Activated CD4-positive, alpha-beta T cell treated with anti-CD3 and anti-CD28 coated beads, Interleukin-2, amount 10 ng/mL, durations not matched to agents 24 days and 14 days (primary cell): ENCODE measurements around the gene PLD2. TPM values are rescaled to one million over a fixed set of nuclear protein-coding genes. Genes with fewer than 3 reads are reported as not detected.
"Not testable (repeated sequence)": the region's sequence is repeated elsewhere in the genome, so short reads cannot be mapped to it uniquely, and the experiment has no call there.

Experiments
- DNase-seq: peaks from one replicate; pipeline ENCODE4 v3.0.0; 2022
- H3K27ac Mint-ChIP-seq: one replicate; pipeline ENCODE4 v1.8.0; 2022; ENCODE audit warnings: mild to moderate bottlenecking, mixed read lengths
- H3K27me3 Mint-ChIP-seq: one replicate; pipeline ENCODE4 v1.8.0; 2022; ENCODE audit warnings: mixed read lengths
- H3K36me3 Mint-ChIP-seq: one replicate; pipeline ENCODE4 v1.8.0; 2022; ENCODE audit warnings: low read depth, mild to moderate bottlenecking, mixed read lengths
- H3K4me1 Mint-ChIP-seq: one replicate; pipeline ENCODE4 v1.8.0; 2021; ENCODE audit warnings: mixed read lengths
- H3K4me3 Mint-ChIP-seq: one replicate; pipeline ENCODE4 v1.8.0; 2022; ENCODE audit warnings: mild to moderate bottlenecking, moderate library complexity, mixed read lengths
- H3K9me3 Mint-ChIP-seq: one replicate; pipeline ENCODE4 v1.8.0; 2021; ENCODE audit warnings: mixed read lengths
- intact Hi-C: fragments of 100-400 bp; cut with micrococcal nuclease; formaldehyde crosslinking; loops from one replicate; pipeline ENCODE4 v1.15.1; 2023
- total RNA-seq: library from RNA; stranded (reverse); gene quantifications from 2 replicates; pipeline ENCODE4 v1.2.3, GENCODE V29; 2022

PLD2 gene
- total RNA-seq, 1 donor from 2014 or later, result 16.1 TPM

DNA sequence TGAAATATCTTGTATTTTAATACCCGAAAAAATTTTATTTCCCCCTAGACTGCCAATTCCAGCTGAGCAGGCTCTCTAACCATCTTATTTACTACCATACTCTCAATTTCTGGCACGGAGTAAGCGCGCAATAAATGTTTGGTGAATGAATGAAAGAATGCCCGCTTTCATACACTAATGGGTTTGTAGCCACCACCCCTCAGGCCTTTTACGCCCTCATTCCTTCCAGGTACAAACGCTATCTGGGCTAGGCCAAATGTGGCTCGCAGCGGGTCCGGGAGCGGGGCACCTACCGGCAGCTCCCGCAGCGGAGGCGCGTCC, 536 bp upstream of the PLD2 start:
- no peaks in the 10 kb centered on the region for H3K27me3 Mint-ChIP-seq
- H3K4me3 Mint-ChIP-seq, result peak overlapping the region; percentile 76
- no peak for DNase-seq
- no peak overlapping the region for H3K27ac Mint-ChIP-seq
- H3K4me1 Mint-ChIP-seq, result peaks cover 10% of the 10 kb centered on the region
- intact Hi-C loops, result loop anchor here (2.0 kb wide), 1 partner anchor 16 kb away; no protein-coding TSS in a partner anchor
- no peaks in the 10 kb centered on the region for H3K9me3 Mint-ChIP-seq
- peaks cover 11% of the 10 kb centered on the region for H3K36me3 Mint-ChIP-seq

DNA sequence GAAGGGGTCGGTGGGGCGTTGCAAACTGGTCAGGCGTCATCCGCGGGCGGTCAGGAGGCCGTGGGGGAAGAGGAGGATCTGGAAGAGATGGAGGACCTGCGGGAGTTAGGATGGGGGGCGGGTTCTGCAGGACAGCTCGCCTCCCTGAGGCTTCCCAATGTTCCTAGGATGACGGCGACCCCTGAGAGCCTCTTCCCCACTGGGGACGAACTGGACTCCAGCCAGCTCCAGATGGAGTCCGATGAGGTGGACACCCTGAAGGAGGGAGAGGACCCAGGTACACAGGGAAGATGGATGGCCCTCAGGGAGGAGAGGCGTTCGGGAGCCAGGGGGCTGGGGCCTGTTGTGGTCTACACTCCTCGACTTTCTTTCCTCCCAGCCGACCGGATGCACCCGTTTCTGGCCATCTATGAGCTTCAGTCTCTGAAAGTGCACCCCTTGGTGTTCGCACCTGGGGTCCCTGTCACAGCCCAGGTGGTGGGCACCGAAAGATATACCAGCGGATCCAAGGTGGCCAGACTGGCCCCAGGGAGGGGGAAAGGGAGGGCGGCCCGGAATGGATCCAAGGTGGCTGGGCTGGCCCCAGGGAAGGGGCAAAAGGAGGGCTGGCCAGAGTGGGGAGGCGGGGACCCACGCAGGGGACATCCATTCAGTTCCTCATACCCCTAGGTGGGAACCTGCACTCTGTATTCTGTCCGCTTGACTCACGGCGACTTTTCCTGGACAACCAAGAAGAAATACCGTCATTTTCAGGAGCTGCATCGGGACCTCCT, 839 bp downstream of the PLD2 start:
- peaks cover 10% of the 10 kb centered on the region for H3K4me1 Mint-ChIP-seq
- intact Hi-C loops, result loop anchor here (1.0 to 2.0 kb wide), 2 partner anchors 11 to 17 kb away; partner anchors contain the start of gene PSMB6
- H3K27me3 Mint-ChIP-seq, result no peaks in the 10 kb centered on the region
- H3K9me3 Mint-ChIP-seq, result no peaks in the 10 kb centered on the region
- peak overlapping the region; percentile 82 for H3K27ac Mint-ChIP-seq
- peaks cover 11% of the 10 kb centered on the region for H3K36me3 Mint-ChIP-seq
- no peak for DNase-seq
- H3K4me3 Mint-ChIP-seq, result peak overlapping the region; percentile 82

DNA sequence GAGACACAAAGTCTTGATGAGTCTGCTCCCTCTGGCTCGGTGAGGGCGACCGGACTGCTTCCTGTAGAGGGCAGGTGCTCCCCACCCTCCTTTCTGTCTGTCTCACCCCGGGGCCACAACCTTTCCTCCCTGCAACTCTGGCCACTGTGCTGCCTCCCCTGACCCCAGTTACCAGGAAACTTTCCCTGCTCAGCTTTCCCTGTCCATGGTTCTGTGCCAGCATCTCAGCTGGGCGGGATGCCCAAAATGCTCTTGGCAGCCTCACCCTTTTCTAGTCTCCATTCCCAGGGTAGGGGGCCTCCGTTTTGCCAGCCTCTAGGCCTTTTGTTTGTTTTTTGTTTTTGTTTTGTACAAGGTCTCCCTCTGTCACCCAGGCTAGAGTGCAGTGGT, 1.4 kb downstream of the PLD2 start:
- no peak for DNase-seq
- H3K9me3 Mint-ChIP-seq, result no peaks in the 10 kb centered on the region
- H3K27me3 Mint-ChIP-seq, result no peaks in the 10 kb centered on the region
- H3K4me1 Mint-ChIP-seq, result peaks cover 10% of the 10 kb centered on the region
- peak overlapping the region; percentile 82 for H3K4me3 Mint-ChIP-seq
- peak overlapping the region; percentile 53 for H3K27ac Mint-ChIP-seq
- H3K36me3 Mint-ChIP-seq, result peaks cover 11% of the 10 kb centered on the region
- intact Hi-C loops, result no loop called here

DNA sequence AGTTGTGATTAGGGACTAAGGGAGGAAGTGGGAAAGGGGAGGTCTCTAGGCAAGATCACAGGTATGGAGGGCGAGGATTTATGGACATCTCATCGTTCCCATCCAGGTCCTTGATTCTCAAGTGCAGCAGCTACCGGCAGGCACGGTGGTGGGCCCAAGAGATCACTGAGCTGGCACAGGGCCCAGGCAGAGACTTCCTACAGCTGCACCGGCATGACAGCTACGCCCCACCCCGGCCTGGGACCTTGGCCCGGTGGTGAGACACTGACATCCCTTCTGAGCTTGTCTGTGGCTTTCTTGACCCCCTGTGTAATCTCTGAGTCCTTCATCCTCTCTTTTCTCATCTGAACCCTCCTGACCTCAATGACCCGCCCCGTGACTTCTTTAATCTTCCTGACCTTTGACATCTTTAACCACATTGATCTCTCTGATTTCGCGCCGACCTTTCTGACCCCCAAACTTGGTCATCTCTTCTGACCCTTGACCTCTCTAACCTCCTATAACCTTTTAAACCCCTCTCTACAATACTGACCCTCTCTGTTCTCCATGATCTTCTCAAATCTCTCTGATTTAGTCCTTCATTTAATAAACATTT, 3.8 kb downstream of the PLD2 start:
- intact Hi-C loops, result no loop called here
- Mint-ChIP-seq H3K27me3 (no peaks in the 10 kb centered on the region), H3K4me3 (no peak overlapping the region)

DNA sequence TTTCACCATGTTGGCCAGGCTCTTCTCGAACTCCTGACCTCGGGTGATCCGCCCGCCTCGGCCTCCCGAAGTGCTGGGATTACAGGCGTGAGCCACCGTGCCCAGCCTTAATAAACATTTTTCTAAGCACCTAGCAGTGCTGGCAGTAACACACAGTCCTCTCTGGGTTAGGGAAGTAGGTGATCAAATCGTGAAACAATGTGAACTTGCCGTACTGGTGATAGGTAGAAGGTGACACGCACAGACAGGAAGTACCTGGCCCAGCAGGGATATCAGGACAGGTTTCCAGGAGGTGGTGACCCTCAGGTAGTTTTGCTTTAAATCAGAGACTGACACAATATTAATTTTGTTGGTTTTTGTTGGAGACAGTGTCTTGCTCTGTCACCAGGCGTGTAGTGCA, 4.5 kb downstream of the PLD2 start:
- H3K4me3 Mint-ChIP-seq, result no peak overlapping the region
- peaks cover 15% of the 10 kb centered on the region for H3K36me3 Mint-ChIP-seq
- intact Hi-C loops, result no loop called here
- peaks cover 9% of the 10 kb centered on the region for H3K4me1 Mint-ChIP-seq
- no peaks in the 10 kb centered on the region for H3K9me3 Mint-ChIP-seq
- no peak overlapping the region for H3K27ac Mint-ChIP-seq
- no peaks in the 10 kb centered on the region for H3K27me3 Mint-ChIP-seq
- DNase-seq, result no peak

More for the DNA sequence above, 3.8 kb downstream of the PLD2 start:
- DNase-seq, result no peak
- Mint-ChIP-seq H3K9me3 (no peaks in the 10 kb centered on the region), H3K36me3 (peaks cover 14% of the 10 kb centered on the region), H3K4me1 (peaks cover 10% of the 10 kb centered on the region), H3K27ac (no peak overlapping the region)

DNA sequence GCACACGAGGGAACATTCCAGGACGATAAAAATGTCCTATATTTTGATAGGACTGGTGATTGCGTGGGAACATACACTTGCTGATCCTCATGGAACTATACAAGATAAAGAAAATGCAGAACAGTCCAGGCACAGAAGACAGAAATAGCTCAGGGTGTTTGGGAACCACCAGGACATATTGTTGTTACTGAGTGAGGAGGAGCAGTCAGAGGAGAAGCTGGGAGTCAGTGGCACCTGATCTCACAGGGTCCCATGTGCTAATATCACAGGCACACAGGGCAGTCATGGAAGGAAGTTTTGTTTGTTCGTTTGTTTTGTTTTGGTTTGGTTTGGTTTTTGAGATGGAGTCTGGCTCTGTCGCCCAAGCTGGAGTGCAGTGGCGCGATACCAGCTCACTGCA, 5.7 kb downstream of the PLD2 start:
- H3K27ac Mint-ChIP-seq, result no peak overlapping the region
- DNase-seq, result no peak
- H3K4me1 Mint-ChIP-seq, result peaks cover 6% of the 10 kb centered on the region
- H3K9me3 Mint-ChIP-seq, result no peaks in the 10 kb centered on the region
- H3K36me3 Mint-ChIP-seq, result peaks cover 16% of the 10 kb centered on the region
- intact Hi-C loops, result no loop called here
- no peaks in the 10 kb centered on the region for H3K27me3 Mint-ChIP-seq
- no peak overlapping the region for H3K4me3 Mint-ChIP-seq

DNA sequence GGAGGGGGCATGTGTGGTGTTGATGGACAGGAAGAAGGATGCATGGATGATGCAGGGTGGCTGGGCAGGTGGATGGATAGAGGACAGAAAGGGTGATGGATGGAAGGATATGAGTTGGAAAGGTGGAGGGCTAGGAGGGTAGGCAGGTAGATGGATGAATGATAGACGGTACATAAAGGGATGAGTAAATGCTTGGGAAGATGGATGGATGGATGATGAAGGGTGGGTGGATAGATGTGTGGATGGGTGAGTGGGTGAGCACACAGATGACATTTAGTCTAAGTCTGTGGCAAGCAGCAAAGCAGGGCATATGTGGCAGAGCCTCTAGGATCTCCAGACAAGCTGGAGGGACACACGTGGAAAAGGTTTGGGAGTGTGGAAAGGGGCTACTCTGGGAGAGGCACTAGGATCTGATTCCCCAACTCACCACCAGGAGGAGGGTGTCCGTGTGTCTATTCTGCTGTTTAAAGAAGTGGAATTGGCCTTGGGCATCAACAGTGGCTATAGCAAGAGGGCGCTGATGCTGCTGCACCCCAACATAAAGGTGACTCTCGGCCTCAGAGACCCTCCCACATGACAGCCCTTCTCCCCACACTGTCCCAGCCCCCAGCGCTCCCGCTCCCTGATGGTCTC, 8.2 kb downstream of the PLD2 start:
- no peak overlapping the region for H3K4me3 Mint-ChIP-seq
- H3K9me3 Mint-ChIP-seq, result no peaks in the 10 kb centered on the region
- peaks cover 9% of the 10 kb centered on the region for H3K36me3 Mint-ChIP-seq
- no peaks in the 10 kb centered on the region for H3K4me1 Mint-ChIP-seq
- no peak overlapping the region for H3K27ac Mint-ChIP-seq
- intact Hi-C loops, result no loop called here
- DNase-seq, result no peak
- H3K27me3 Mint-ChIP-seq, result no peaks in the 10 kb centered on the region

DNA sequence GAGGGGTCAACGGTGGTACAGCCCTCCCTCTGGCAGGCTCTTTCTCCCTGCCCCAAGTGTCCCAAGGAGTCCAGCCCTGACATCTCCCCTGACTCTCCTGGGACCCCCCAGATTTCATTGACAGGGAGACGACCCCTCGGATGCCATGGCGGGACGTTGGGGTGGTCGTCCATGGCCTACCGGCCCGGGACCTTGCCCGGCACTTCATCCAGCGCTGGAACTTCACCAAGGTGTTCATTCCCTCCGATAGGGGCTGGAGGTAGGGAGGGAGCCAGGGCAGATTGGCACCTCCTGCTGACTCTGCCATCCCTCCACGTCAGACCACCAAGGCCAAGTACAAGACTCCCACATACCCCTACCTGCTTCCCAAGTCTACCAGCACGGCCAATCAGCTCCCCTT, 9.9 kb downstream of the PLD2 start:
- H3K27ac Mint-ChIP-seq, result no peak overlapping the region
- H3K4me1 Mint-ChIP-seq, result no peaks in the 10 kb centered on the region
- H3K27me3 Mint-ChIP-seq, result no peaks in the 10 kb centered on the region
- no peaks in the 10 kb centered on the region for H3K9me3 Mint-ChIP-seq
- intact Hi-C loops, result no loop called here
- H3K36me3 Mint-ChIP-seq, result peaks cover 6% of the 10 kb centered on the region
- DNase-seq, result no peak
- H3K4me3 Mint-ChIP-seq, result no peak overlapping the region

DNA sequence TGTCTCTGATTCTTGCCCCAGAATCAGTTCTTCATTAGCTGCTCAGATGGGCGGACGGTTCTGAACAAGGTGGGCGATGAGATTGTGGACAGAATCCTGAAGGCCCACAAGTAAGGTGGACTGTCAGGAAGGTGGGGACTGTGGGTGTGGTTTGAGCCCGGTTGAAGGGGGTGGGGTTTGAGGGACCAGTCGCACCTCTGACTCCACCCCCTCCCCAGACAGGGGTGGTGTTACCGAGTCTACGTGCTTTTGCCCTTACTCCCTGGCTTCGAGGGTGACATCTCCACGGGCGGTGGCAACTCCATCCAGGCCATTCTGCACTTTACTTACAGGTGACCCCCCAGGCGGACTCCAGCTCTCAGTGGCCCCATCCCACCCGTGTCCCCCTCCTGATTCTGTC, 11.3 kb downstream of the PLD2 start:
- no peaks in the 10 kb centered on the region for H3K27me3 Mint-ChIP-seq
- DNase-seq, result no peak
- H3K36me3 Mint-ChIP-seq, result peaks cover 6% of the 10 kb centered on the region
- H3K27ac Mint-ChIP-seq, result no peak overlapping the region
- intact Hi-C loops, result no loop called here
- no peaks in the 10 kb centered on the region for H3K4me1 Mint-ChIP-seq
- no peaks in the 10 kb centered on the region for H3K9me3 Mint-ChIP-seq
- no peak overlapping the region for H3K4me3 Mint-ChIP-seq

DNA sequence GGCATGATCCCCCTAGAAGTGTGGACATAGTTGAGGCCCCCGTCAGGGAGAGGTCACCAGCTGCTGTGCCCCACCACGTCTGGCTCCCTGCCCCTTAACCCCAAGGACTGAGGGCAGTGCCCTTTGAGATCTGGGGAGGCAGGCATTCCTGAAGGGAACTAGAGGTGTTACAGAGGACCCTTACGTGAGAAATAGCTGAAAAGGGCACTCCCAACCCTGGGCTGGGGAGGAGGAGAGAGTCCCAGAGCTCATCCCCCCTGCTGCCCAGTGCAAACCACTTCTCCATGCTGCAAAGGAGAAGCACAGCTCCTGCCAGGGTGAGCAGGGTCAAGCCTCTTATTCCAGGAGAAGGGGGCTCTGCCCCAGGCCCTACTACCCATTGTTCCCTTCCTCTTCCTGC, 15.9 kb downstream of the PLD2 start:
- intact Hi-C loops, result no loop called here
- peaks cover 2% of the 10 kb centered on the region for H3K36me3 Mint-ChIP-seq
- H3K9me3 Mint-ChIP-seq, result no peaks in the 10 kb centered on the region
- no peak overlapping the region for H3K27ac Mint-ChIP-seq
- DNase-seq, result no peak
- no peak overlapping the region for H3K4me3 Mint-ChIP-seq
- H3K27me3 Mint-ChIP-seq, result no peaks in the 10 kb centered on the region
- no peaks in the 10 kb centered on the region for H3K4me1 Mint-ChIP-seq

DNA sequence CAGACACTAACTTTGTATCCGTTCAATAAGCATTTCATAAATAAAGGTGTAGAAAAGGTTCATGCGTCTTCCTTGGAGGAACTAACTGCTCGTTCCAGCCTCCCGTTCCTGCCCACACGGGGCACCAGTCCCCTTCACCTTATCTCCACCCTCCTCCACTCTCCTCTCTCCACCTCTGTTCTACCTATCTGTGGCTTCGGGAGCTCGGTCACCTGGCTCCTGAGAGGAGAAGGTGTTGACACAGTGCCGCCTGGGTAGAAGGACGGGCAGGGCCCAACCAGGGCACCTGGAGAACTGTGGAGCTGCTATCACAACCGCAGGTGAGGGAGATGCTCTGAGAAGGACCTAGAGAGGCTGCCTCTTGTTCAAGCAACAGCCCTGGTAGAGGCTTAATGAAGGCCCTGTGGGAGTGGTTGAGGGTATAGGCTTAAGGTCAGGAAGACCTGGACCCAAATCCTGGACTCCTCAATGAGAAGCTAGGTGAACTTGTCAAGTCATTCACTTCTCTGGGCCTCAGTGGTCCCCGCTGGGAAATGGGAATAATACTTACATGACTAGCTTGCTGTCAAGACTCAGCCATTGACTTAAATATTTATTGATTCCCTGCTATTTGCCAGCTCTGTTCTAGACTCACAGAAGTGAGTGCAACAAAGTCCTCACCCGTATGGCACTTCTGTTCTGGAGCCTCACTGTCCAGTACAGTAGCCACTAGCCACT, 16.6 kb downstream of the PLD2 start:
- intact Hi-C loops, result no loop called here
- Mint-ChIP-seq H3K4me1 (no peaks in the 10 kb centered on the region), H3K27me3 (no peaks in the 10 kb centered on the region), H3K9me3 (no peaks in the 10 kb centered on the region), H3K36me3 (peaks cover 2% of the 10 kb centered on the region), H3K27ac (no peak overlapping the region), H3K4me3 (no peak overlapping the region)
- DNase-seq, result no peak

DNA sequence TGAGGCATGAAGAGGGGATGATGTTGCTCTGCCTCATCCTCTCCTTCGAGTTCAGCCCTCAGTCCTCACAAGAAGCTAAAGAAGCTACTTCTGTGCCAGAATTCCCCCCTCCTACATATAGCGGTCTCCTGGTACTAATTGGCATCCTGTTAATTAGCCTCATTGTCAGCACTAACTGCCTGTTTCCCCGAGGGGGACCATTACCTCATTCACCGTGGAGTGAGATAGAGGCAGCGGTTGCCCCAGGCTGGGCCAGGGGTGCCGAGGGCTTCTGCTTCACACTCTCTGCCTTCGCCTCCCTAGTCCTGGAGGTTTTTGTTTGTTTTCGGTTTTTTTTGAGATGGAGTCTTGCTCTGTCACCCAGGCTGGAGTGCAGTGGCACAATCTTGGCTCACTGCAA, 20.4 kb downstream of the PLD2 start:
- Mint-ChIP-seq H3K4me3 (no peak overlapping the region), H3K4me1 (no peaks in the 10 kb centered on the region), H3K9me3 (no peaks in the 10 kb centered on the region), H3K36me3 (no peaks in the 10 kb centered on the region), H3K27me3 (no peaks in the 10 kb centered on the region), H3K27ac (no peak overlapping the region)
- DNase-seq, result no peak
- intact Hi-C loops, result no loop called here

DNA sequence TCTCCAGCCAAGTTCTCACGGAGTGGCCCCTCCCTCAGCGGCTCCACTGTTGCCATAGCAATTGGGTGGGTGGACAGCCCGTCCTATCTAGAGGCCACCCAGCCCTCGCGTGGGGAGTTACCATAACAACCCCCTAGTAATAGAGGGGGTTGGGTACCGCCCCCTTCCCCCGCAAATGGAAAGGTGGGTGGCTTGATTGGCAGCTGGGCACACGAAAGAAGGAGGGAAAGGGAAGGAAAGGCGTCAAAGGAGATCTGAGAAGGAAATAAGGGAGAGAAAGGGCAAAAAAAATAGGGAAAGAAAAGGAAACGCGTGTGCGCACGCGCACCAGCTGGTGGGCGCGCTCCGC, 25.9 kb downstream of the PLD2 start:
- Mint-ChIP-seq H3K4me3 (peak overlapping the region; percentile 84), H3K4me1 (peaks cover 31% of the 10 kb centered on the region), H3K27ac (peak overlapping the region; percentile 95)
- H3K27me3 Mint-ChIP-seq, H3K9me3 Mint-ChIP-seq, DNase-seq, H3K36me3 Mint-ChIP-seq: not testable (repeated sequence)
- intact Hi-C loops, result loop anchor here (1.0 to 10.0 kb wide), 3 partner anchors 43 to 123 kb away; partner anchors contain the start of gene ARRB2
